DND-41 (cell line): Measurements from ENCODE around the gene CNTN6.

Experiments used
- EZH2 ChIP-seq: IDR thresholded peaks from 3 replicates; pipeline ENCODE4 v1.6.1; 2012; ENCODE audit warnings: borderline replicate concordance, low read depth, mild to moderate bottlenecking, moderate library complexity, low read length, inconsistent platforms; ENCODE audit not compliant: severe bottlenecking
- TF ChIP-seq, protein P1 (sequence below): IDR thresholded peaks from 2 replicates; pipeline ENCODE4 v1.5.1; 2012; ENCODE audit warnings: borderline replicate concordance, low read length, moderate library complexity, mild to moderate bottlenecking; ENCODE audit not compliant: poor library complexity, severe bottlenecking; ENCODE audit errors: extremely low read depth

DNA sequence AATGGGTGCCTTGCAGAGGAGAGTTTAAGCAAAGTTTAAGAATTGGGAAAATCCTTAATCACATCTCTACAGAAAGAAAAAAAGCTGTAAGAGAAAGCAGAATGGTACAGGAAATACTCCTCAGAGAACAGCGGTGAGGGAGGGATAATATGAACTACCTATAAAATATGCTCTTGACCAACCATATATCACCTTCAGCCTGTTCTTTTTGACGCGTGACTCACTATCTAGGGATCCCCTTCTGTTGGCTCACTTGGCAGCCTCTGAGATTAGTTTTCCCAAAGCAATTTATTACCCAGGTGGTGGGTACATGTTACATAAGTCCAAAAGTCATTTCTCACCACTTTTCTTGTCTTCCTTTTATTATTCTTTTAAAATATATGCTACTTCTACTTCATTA, 97.7 kb downstream of the CNTN6 start:
- TF ChIP-seq, protein P1, sequence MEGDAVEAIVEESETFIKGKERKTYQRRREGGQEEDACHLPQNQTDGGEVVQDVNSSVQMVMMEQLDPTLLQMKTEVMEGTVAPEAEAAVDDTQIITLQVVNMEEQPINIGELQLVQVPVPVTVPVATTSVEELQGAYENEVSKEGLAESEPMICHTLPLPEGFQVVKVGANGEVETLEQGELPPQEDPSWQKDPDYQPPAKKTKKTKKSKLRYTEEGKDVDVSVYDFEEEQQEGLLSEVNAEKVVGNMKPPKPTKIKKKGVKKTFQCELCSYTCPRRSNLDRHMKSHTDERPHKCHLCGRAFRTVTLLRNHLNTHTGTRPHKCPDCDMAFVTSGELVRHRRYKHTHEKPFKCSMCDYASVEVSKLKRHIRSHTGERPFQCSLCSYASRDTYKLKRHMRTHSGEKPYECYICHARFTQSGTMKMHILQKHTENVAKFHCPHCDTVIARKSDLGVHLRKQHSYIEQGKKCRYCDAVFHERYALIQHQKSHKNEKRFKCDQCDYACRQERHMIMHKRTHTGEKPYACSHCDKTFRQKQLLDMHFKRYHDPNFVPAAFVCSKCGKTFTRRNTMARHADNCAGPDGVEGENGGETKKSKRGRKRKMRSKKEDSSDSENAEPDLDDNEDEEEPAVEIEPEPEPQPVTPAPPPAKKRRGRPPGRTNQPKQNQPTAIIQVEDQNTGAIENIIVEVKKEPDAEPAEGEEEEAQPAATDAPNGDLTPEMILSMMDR: no peak
- no peak for TF ChIP-seq EZH2
